Measurements from ENCODE around the gene IFRD2.

- TF ChIP-seq, protein P1, sequence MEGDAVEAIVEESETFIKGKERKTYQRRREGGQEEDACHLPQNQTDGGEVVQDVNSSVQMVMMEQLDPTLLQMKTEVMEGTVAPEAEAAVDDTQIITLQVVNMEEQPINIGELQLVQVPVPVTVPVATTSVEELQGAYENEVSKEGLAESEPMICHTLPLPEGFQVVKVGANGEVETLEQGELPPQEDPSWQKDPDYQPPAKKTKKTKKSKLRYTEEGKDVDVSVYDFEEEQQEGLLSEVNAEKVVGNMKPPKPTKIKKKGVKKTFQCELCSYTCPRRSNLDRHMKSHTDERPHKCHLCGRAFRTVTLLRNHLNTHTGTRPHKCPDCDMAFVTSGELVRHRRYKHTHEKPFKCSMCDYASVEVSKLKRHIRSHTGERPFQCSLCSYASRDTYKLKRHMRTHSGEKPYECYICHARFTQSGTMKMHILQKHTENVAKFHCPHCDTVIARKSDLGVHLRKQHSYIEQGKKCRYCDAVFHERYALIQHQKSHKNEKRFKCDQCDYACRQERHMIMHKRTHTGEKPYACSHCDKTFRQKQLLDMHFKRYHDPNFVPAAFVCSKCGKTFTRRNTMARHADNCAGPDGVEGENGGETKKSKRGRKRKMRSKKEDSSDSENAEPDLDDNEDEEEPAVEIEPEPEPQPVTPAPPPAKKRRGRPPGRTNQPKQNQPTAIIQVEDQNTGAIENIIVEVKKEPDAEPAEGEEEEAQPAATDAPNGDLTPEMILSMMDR (IDR thresholded peaks at IDR 0.05; ENCODE audit: control extremely low read depth in 1 of 3, insufficient read depth in 1 of 3, low read depth in 1 of 3, low read length in 3 of 3), result no peak
- no peak for TF ChIP-seq CHD2 (IDR thresholded peaks at IDR 0.05; ENCODE audit: low read length)
These were observed 22.2 kb downstream of the IFRD2 start for GRCh38 chr3:50269977-50270413.

Data from H1 (cell line).